Endothelial cell of umbilical vein (primary cell): ENCODE results near the gene BRD1. TPM values are rescaled to one million over a fixed set of nuclear protein-coding genes. Genes with fewer than 3 reads are reported as not detected.

Experiments
- BruUV-seq: library from RNA; stranded (reverse); fragments of 400-500 nt; replicated peaks from 2 replicates; lab custom pipeline; 2021; lab: Mats Ljungman, UMichigan
- CTCF ChIA-PET: fragments of 300-600, 350-600 bp; sonication (Branson Sonifier 250); formaldehyde crosslinking; loops from one replicate; lab custom pipeline; 2021; ENCODE audit warnings: antibody characterized with exemption, inconsistent platforms; lab: Charles Lee
- POLR2A ChIA-PET: fragments of 300-600, 350-600 bp; sonication (Branson Sonifier 250); formaldehyde crosslinking; loops from one replicate; lab custom pipeline; 2021; ENCODE audit warnings: antibody characterized with exemption, inconsistent platforms; lab: Charles Lee
- DNase-seq: peaks from one replicate; pipeline ENCODE4 v3.0.0-alpha.2; 2011; ENCODE audit warnings: low read depth, low spot score
- FAIRE-seq: peaks from 2 replicates; lab custom pipeline; 2011; peaks lifted over from hg19 to GRCh38; lab: Jason Lieb, UNC
- H2AFZ ChIP-seq: 2 replicates; pipeline ENCODE4 v1.6.0; 2012; ENCODE audit warnings: low read depth, low read length, control low read depth, inconsistent platforms
- H3K27ac ChIP-seq: 2 replicates; pipeline ENCODE4 v1.5.1; 2011; ENCODE audit warnings: low read depth, mild to moderate bottlenecking, control low read depth, low read length, moderate library complexity; ENCODE audit not compliant: insufficient read depth
- H3K27me3 ChIP-seq, 2 experiments: 2 replicates each; pipeline versions ENCODE4 v1.6.0 to v1.6.1; 2011; ENCODE audit warnings: low read length in 2 of 2, mixed read lengths in 1 of 2; ENCODE audit not compliant: control insufficient read depth in 2 of 2, insufficient read depth in 2 of 2
- H3K36me3 ChIP-seq, 2 experiments: 2 replicates in 1 of 2; 3 replicates in 1 of 2; pipeline ENCODE4 v1.5.1; 2011; ENCODE audit warnings: low read length in 2 of 2, mild to moderate bottlenecking in 1 of 2, moderate library complexity in 1 of 2; ENCODE audit not compliant: control insufficient read depth in 2 of 2, insufficient read depth in 2 of 2; ENCODE audit errors: extremely low read depth in 1 of 2
- H3K4me1 ChIP-seq: 3 replicates; pipeline ENCODE4 v1.5.1; 2011; ENCODE audit warnings: mild to moderate bottlenecking, low read length; ENCODE audit not compliant: control insufficient read depth, insufficient read depth; ENCODE audit errors: extremely low read depth
- H3K4me2 ChIP-seq: 2 replicates; pipeline ENCODE4 v1.6.1; 2011; ENCODE audit warnings: low read length, control low read depth, mixed read lengths; ENCODE audit not compliant: insufficient read depth
- H3K4me3 ChIP-seq, 3 experiments: fragments of 200-600 bp in 1 of 3; sonication (generic), shearing (Covaris generic) in 1 of 3; replicated peaks in 1 of 3; 2 replicates each; pipeline ENCODE4 v1.5.1; 2011 to 2016; ENCODE audit warnings: control low read depth in 3 of 3, low read length in 3 of 3, mild to moderate bottlenecking in 2 of 3, inconsistent platforms in 1 of 3, low read depth in 1 of 3, moderate library complexity in 1 of 3; ENCODE audit not compliant: insufficient read depth in 1 of 3
- H3K79me2 ChIP-seq: 2 replicates; pipeline ENCODE4 v1.6.0; 2012; ENCODE audit warnings: low read length, inconsistent platforms; ENCODE audit not compliant: control insufficient read depth, insufficient read depth
- H3K9ac ChIP-seq: replicated peaks from 2 replicates; pipeline ENCODE3; 2011; ENCODE audit warnings: low read length, control low read depth; ENCODE audit not compliant: insufficient read depth; ENCODE audit errors: extremely low read depth
- H3K9me1 ChIP-seq: replicated peaks from 3 replicates; pipeline ENCODE4 v1.6.0; 2011; ENCODE audit warnings: mild to moderate bottlenecking, low read length; ENCODE audit not compliant: control insufficient read depth, insufficient read depth; ENCODE audit errors: extremely low read depth
- H3K9me3 ChIP-seq: replicated peaks from 2 replicates; pipeline ENCODE4 v1.5.1; 2012; ENCODE audit warnings: low read length, inconsistent platforms; ENCODE audit not compliant: control insufficient read depth, insufficient read depth
- H4K20me1 ChIP-seq: replicated peaks from 2 replicates; pipeline ENCODE3; 2011; ENCODE audit warnings: mild to moderate bottlenecking, low read length; ENCODE audit not compliant: control insufficient read depth, insufficient read depth; ENCODE audit errors: extremely low read depth
- CTCF ChIP-seq, 2 donors: IDR thresholded peaks; 1 replicate in 1 of 2; 2 replicates in 1 of 2; pipeline ENCODE4 v1.5.1; 2011; ENCODE audit warnings: low read length in 2 of 2, mild to moderate bottlenecking in 2 of 2, moderate library complexity in 2 of 2, control low read depth in 1 of 2, inconsistent platforms in 1 of 2, low read depth in 1 of 2; ENCODE audit not compliant: insufficient read depth in 1 of 2; ENCODE audit errors: extremely low read depth in 1 of 2
- EZH2 ChIP-seq: IDR thresholded peaks from 2 replicates; pipeline ENCODE4 v1.6.1; 2012; ENCODE audit warnings: borderline replicate concordance, low read depth, mild to moderate bottlenecking, moderate library complexity, low read length, inconsistent platforms; ENCODE audit not compliant: severe bottlenecking
- FOS ChIP-seq: IDR thresholded peaks from 2 replicates; pipeline ENCODE4 v1.6.1; 2011; ENCODE audit warnings: mild to moderate bottlenecking, low read length, moderate library complexity, borderline replicate concordance; ENCODE audit not compliant: insufficient read depth
- GATA2 ChIP-seq: IDR thresholded peaks from 2 replicates; pipeline ENCODE4 v1.7.0; 2011; ENCODE audit warnings: low read depth, mild to moderate bottlenecking, moderate library complexity, mixed read lengths, low read length; ENCODE audit not compliant: insufficient read length, insufficient read depth
- JUN ChIP-seq: IDR thresholded peaks from 2 replicates; pipeline ENCODE4 v1.6.1; 2011; ENCODE audit warnings: borderline replicate concordance, low read depth; ENCODE audit not compliant: insufficient read length, insufficient read depth
- MAX ChIP-seq: IDR thresholded peaks from 2 replicates; pipeline ENCODE4 v1.6.1; 2011; ENCODE audit not compliant: insufficient read depth, insufficient read length
- MYC ChIP-seq: IDR thresholded peaks from one replicate; pipeline ENCODE4 v1.6.1; 2011; ENCODE audit warnings: mild to moderate bottlenecking, low read depth, low read length
- POLR2A ChIP-seq: IDR thresholded peaks from 2 replicates; pipeline ENCODE4 v1.6.1; 2012; ENCODE audit warnings: low read depth, mild to moderate bottlenecking, control low read depth, low read length
- POLR2AphosphoS5 ChIP-seq: IDR thresholded peaks from 2 replicates; pipeline ENCODE4 v1.6.1; 2012; ENCODE audit warnings: low read depth, mild to moderate bottlenecking, control low read depth, low read length, moderate library complexity; ENCODE audit not compliant: insufficient read depth
- dilution Hi-C: fragments of 300-500 bp; cut with MboI; formaldehyde crosslinking; loops from one replicate; pipeline ENCODE4 v1.15.0; 2019; ENCODE audit warnings: low sequenced_read_pairs; ENCODE audit not compliant: extremely low pct_ligation_motif_present
- intact Hi-C: fragments of 100-400 bp; cut with micrococcal nuclease; formaldehyde crosslinking; loops from one replicate; pipeline ENCODE4 v1.10.0; 2022
- polyA plus RNA-seq, 4 experiments: library from polyadenylated mRNA; depleted of rRNA in 3 of 4; stranded (reverse) in 3 of 4; unstranded in 1 of 4; fragments of >200 nt; gene quantifications; 2 replicates each; pipeline versions ENCODE4 v1.2.1 to v1.2.3, GENCODE V29; 2011 to 2012; ENCODE audit warnings: missing spikeins in 1 of 4
- total RNA-seq: library from RNA; stranded (reverse); gene quantifications from 2 replicates; pipeline ENCODE4 v1.2.3, GENCODE V29; 2021

Gene BRD1
- total and polyA plus RNA-seq, 2 donors (not counting 3 experiments of a cell fraction or from before 2014, with no cell fraction given), result 8.1 to 41.1 TPM

GRCh38 chr22:49747716-49748115 lies 80.0 kb downstream of the BRD1 start:
- no TSS peak for BruUV-seq
- Histone ChIP-seq H3K27ac (no peak overlapping the region), H3K27me3 (peaks cover 0 to 2% of the 10 kb centered on the region in 2 experiments), H3K36me3 (no peaks in the 10 kb centered on the region), H3K4me1 (no peaks in the 10 kb centered on the region), H2AFZ (no peak overlapping the region), H3K4me2 (no peak overlapping the region), H3K4me3 (no peak overlapping the region), H3K9me1 (no peaks in the 10 kb centered on the region), H3K79me2 (no peaks in the 10 kb centered on the region), H3K9me3 (no peaks in the 10 kb centered on the region), H4K20me1 (no peaks in the 10 kb centered on the region), H3K9ac (no peak overlapping the region)
- FAIRE-seq, result no peak
- dilution Hi-C loops, result no loop called here
- ChIA-PET POLR2A (no interaction called here), CTCF (no interaction called here)
- DNase-seq, result no peak
- intact Hi-C loops, result no loop called here
- no peak for TF ChIP-seq POLR2A
- TF ChIP-seq POLR2AphosphoS5, result no peak
- no peak for TF ChIP-seq CTCF (IDR thresholded peaks at IDR 0.05; ENCODE audit: extremely low read depth in 1 of 2, insufficient read depth in 1 of 2, low read depth in 1 of 2, low read length in 2 of 2)
- TF ChIP-seq JUN, result no peak
- TF ChIP-seq FOS, result no peak
- TF ChIP-seq EZH2, result no peak
- no peak for TF ChIP-seq GATA2
- no peak for TF ChIP-seq MYC
- TF ChIP-seq MAX, result no peak
